Globus pallidus (tissue), 1 donor: ENCODE results near the gene RTP1.
A peak's percentile ranks its signal among the peaks of the same experiment; 100 is the strongest.
"Not testable (repeated sequence)": the region's sequence is repeated elsewhere in the genome, so short reads cannot be mapped to it uniquely, and the experiment has no call there.

Experiments
- DNase-seq: peaks from one replicate; pipeline ENCODE4 v3.0.0-alpha.2; 2015; ENCODE audit warnings: low spot score

The RTP1 gene

GRCh38 chr3:187197335-187197649 lies at the start of gene RTP1:
TSS of gene RTP1 (plus strand) at chr3:187197486. CDS start at chr3:187197516, 30 bp downstream.
- DNase-seq: no peak

- DNase-seq: no peak
These were observed 47.1 kb upstream of the RTP1 start for GRCh38 chr3:187150186-187150585.

- DNase-seq: no peak
These were observed 46.7 kb upstream of the RTP1 start for GRCh38 chr3:187150599-187150998.

GRCh38 chr3:187161556-187161955 lies 35.7 kb upstream of the RTP1 start:
- DNase-seq: no peak

GRCh38 chr3:187162265-187162953 lies 34.9 kb upstream of the RTP1 start:
- DNase-seq: no peak

GRCh38 chr3:187165144-187165543 lies 32.1 kb upstream of the RTP1 start:
- DNase-seq: peak; percentile 44

- no peak for DNase-seq
These were observed 30.5 kb upstream of the RTP1 start for GRCh38 chr3:187166750-187167149.

GRCh38 chr3:187167777-187168176 lies 29.5 kb upstream of the RTP1 start:
- DNase-seq: no peak

GRCh38 chr3:187169231-187169960 lies 27.9 kb upstream of the RTP1 start:
- no peak for DNase-seq

- DNase-seq: not testable (repeated sequence)
These were observed 26.4 kb upstream of the RTP1 start for GRCh38 chr3:187170911-187171310.

GRCh38 chr3:187172929-187173328 lies 24.4 kb upstream of the RTP1 start:
- no peak for DNase-seq

GRCh38 chr3:187181454-187182170 lies 15.7 kb upstream of the RTP1 start:
- DNase-seq: no peak

- DNase-seq: no peak
These were observed 13.9 kb upstream of the RTP1 start for GRCh38 chr3:187183210-187183862.

GRCh38 chr3:187183903-187184302 lies 13.4 kb upstream of the RTP1 start:
- DNase-seq: no peak

- no peak for DNase-seq
These were observed 11.5 kb upstream of the RTP1 start for GRCh38 chr3:187185759-187186158.

GRCh38 chr3:187186375-187186774 lies 10.9 kb upstream of the RTP1 start:
- no peak for DNase-seq

- no peak for DNase-seq
These were observed 10.4 kb upstream of the RTP1 start for GRCh38 chr3:187186801-187187421.

GRCh38 chr3:187188931-187189330 lies 8.4 kb upstream of the RTP1 start:
- no peak for DNase-seq

GRCh38 chr3:187191271-187191670 lies 6.0 kb upstream of the RTP1 start:
- DNase-seq: no peak

- DNase-seq: no peak
These were observed 4.1 kb upstream of the RTP1 start for GRCh38 chr3:187193181-187193580.

- no peak for DNase-seq
These were observed 532 bp upstream of the RTP1 start for GRCh38 chr3:187196573-187197334.
